Measurements from ENCODE around the gene TSGA10.
"Not testable (repeated sequence)": the region's sequence is repeated elsewhere in the genome, so short reads cannot be mapped to it uniquely, and the experiment has no call there.

Gene TSGA10

GRCh38 chr2:99067871-99068625 lies 86.7 kb downstream of the TSGA10 start:
- FAIRE-seq: no peak

GRCh38 chr2:99066075-99066958 lies 88.4 kb downstream of the TSGA10 start:
- FAIRE-seq: peak; percentile 70

- not testable (repeated sequence) for FAIRE-seq
Observed at GRCh38 chr2:99049187-99049586, 105.6 kb downstream of the TSGA10 start.

GRCh38 chr2:99040736-99041300 lies 113.9 kb downstream of the TSGA10 start:
- FAIRE-seq: not testable (repeated sequence)

GRCh38 chr2:99035920-99036319 lies 118.8 kb downstream of the TSGA10 start:
- no peak for FAIRE-seq

GRCh38 chr2:99032786-99033185 lies 122.0 kb downstream of the TSGA10 start:
- no peak for FAIRE-seq

GRCh38 chr2:99032001-99032400 lies 122.7 kb downstream of the TSGA10 start:
- no peak for FAIRE-seq

GRCh38 chr2:99031481-99031880 lies 123.3 kb downstream of the TSGA10 start:
- FAIRE-seq: no peak

- FAIRE-seq: no peak
Observed at GRCh38 chr2:99028558-99028957, 126.2 kb downstream of the TSGA10 start.

- no peak for FAIRE-seq
Observed at GRCh38 chr2:99027856-99028255, 126.9 kb downstream of the TSGA10 start.

- FAIRE-seq: no peak
Observed at GRCh38 chr2:99000708-99001107, 154.0 kb downstream of the TSGA10 start.

GRCh38 chr2:98988695-98989094 lies 166.0 kb downstream of the TSGA10 start:
- not testable (repeated sequence) for FAIRE-seq

- no peak for FAIRE-seq
Observed at GRCh38 chr2:98985905-98986666, 168.7 kb downstream of the TSGA10 start.

- FAIRE-seq: no peak
Observed at GRCh38 chr2:98975611-98976010, 179.1 kb downstream of the TSGA10 start.

- no peak for FAIRE-seq
Observed at GRCh38 chr2:98972582-98973167, 182.1 kb downstream of the TSGA10 start.

- FAIRE-seq: no peak
Observed at GRCh38 chr2:98959810-98960507, 194.8 kb downstream of the TSGA10 start.

- FAIRE-seq: peak; percentile 10
Observed at GRCh38 chr2:98952966-98953365, 201.8 kb downstream of the TSGA10 start.

GRCh38 chr2:98948956-98949739 lies 205.6 kb downstream of the TSGA10 start:
- FAIRE-seq: no peak

- FAIRE-seq: no peak
Observed at GRCh38 chr2:98947554-98947953, 207.2 kb downstream of the TSGA10 start.

Data from colon (tissue), 2 donors.